ENCODE results near the gene SHISA5.

SHISA5 gene

GRCh38 chr3:48430708-48431101 is 73.3 kb downstream of the SHISA5 start:
- no peak for DNase-seq (ENCODE audit: low read depth)

- no peak for DNase-seq (ENCODE audit: low read depth)
These were observed 73.8 kb downstream of the SHISA5 start, which contains the start of gene PLXNB1 for GRCh38 chr3:48429960-48430707. Gene PLXNB1, minus strand, starts transcription at chr3:48430086. Its CDS starts 5,475 bp downstream, at chr3:48424611.

- DNase-seq (ENCODE audit: low read depth) = peak; percentile 56
These were observed 74.5 kb downstream of the SHISA5 start for GRCh38 chr3:48429317-48429959.

GRCh38 chr3:48428572-48429316 is 75.2 kb downstream of the SHISA5 start:
- DNase-seq (ENCODE audit: low read depth) = no peak

GRCh38 chr3:48428088-48428571 is 75.8 kb downstream of the SHISA5 start:
- DNase-seq (ENCODE audit: low read depth) = no peak

GRCh38 chr3:48427630-48427962 is 76.4 kb downstream of the SHISA5 start:
- no peak for DNase-seq (ENCODE audit: low read depth)

- DNase-seq (ENCODE audit: low read depth) = no peak
These were observed 76.9 kb downstream of the SHISA5 start for GRCh38 chr3:48426944-48427629.

- DNase-seq (ENCODE audit: low read depth) = no peak
These were observed 77.5 kb downstream of the SHISA5 start for GRCh38 chr3:48426401-48426909.

- DNase-seq (ENCODE audit: low read depth) = no peak
These were observed 78.6 kb downstream of the SHISA5 start for GRCh38 chr3:48425281-48425812.

GRCh38 chr3:48423883-48424695 is 79.9 kb downstream of the SHISA5 start:
- no peak for DNase-seq (ENCODE audit: low read depth)

GRCh38 chr3:48423241-48423882 is 80.6 kb downstream of the SHISA5 start:
- no peak for DNase-seq (ENCODE audit: low read depth)

- DNase-seq (ENCODE audit: low read depth) = no peak
These were observed 81.3 kb downstream of the SHISA5 start for GRCh38 chr3:48422681-48423080.

- DNase-seq (ENCODE audit: low read depth) = no peak
These were observed 81.7 kb downstream of the SHISA5 start for GRCh38 chr3:48422272-48422671.

- no peak for DNase-seq (ENCODE audit: low read depth)
These were observed 83.4 kb downstream of the SHISA5 start for GRCh38 chr3:48420561-48420960.

- no peak for DNase-seq (ENCODE audit: low read depth)
These were observed 84.4 kb downstream of the SHISA5 start for GRCh38 chr3:48419597-48419996.

- no peak for DNase-seq (ENCODE audit: low read depth)
These were observed 84.8 kb downstream of the SHISA5 start for GRCh38 chr3:48419149-48419548.

- no peak for DNase-seq (ENCODE audit: low read depth)
These were observed 85.3 kb downstream of the SHISA5 start for GRCh38 chr3:48418651-48419050.

- DNase-seq (ENCODE audit: low read depth) = no peak
These were observed 85.8 kb downstream of the SHISA5 start for GRCh38 chr3:48418140-48418539.
